ENCODE data around the gene PNKD. TPM values are rescaled to one million over a fixed set of nuclear protein-coding genes. Genes with fewer than 3 reads are reported as not detected.

Gene PNKD
- total and polyA plus RNA-seq, 2 experiments from 2014 or later: 28.2 to 83.3 TPM

DNA sequence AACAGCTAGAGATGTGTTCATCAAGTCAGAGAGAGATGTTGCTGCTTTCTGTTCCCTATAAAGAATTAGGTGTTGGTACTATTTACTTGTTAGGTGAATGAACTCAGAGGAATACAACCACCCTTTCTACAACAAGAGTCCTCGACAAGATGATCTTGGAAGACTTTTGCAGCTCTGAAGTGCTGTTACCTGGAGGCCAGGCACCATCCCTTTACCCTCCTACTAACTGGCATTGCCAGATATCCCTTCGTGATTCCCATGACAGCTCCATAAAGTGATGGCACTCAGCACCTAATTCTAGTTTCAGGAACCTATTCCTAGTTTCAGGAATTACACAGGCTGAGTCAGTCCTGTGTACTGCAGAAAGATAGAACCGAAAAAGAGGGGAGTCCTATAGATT is 43.4 kb upstream of the PNKD start:
- ATAC-seq (no peak), DNase-seq (ENCODE audit: low spot score) (no peak)
- H2AFZ ChIP-seq: no peak overlapping the region
- peaks cover 4% of the 10 kb centered on the region; the same call in 1 of the 2 replicates for H3K4me1 ChIP-seq (ENCODE audit: insufficient read depth)
- peaks cover 59% of the 10 kb centered on the region for H4K20me1 ChIP-seq (replicated peaks; ENCODE audit: insufficient read depth)
- H3F3A ChIP-seq (replicated peaks; ENCODE audit: low read depth): no peaks in the 10 kb centered on the region
- H3K27ac ChIP-seq (ENCODE audit: low read depth): no peak overlapping the region
- peaks cover 75% of the 10 kb centered on the region for H3K79me2 ChIP-seq (replicated peaks; ENCODE audit: insufficient read depth)
- no peaks in the 10 kb centered on the region for H3K27me3 ChIP-seq (ENCODE audit: insufficient read depth)
- Mint-ChIP-seq H3K27me3 (ENCODE audit: insufficient read depth, low read depth, poor library complexity) (no peaks in the 10 kb centered on the region), H3K4me3 (no peak overlapping the region), H3K4me1 (no peaks in the 10 kb centered on the region), H3K27ac (no peak overlapping the region), H3K36me3 (ENCODE audit: low read depth) (peaks cover 64% of the 10 kb centered on the region), H3K9me3 (no peaks in the 10 kb centered on the region)
- no peak overlapping the region for H3K4me3 ChIP-seq
- H3K4me2 ChIP-seq: no peak overlapping the region
- TF ChIP-seq ZNF114 (CRISPR knock-in tag; IDR thresholded peaks at IDR 0.05) (no peak), EZH2phosphoT487 (IDR thresholded peaks at IDR 0.05; ENCODE audit: unreplicated experiment) (no peak), STAT1 (IDR thresholded peaks at IDR 0.05; ENCODE audit: unreplicated experiment) (no peak), NANOG (IDR thresholded peaks at IDR 0.05; ENCODE audit: borderline replicate concordance) (no peak), CREB1 (CRISPR knock-in tag; IDR thresholded peaks at IDR 0.05; ENCODE audit: low read depth) (no peak), JUNB (IDR thresholded peaks at IDR 0.05; ENCODE audit: unreplicated experiment) (no peak), POLR2AphosphoS5 (IDR thresholded peaks at IDR 0.05; ENCODE audit: low read depth) (no peak), ZNF462 (CRISPR knock-in tag; IDR thresholded peaks at IDR 0.05) (no peak), CTCF (conservative IDR thresholded peaks at IDR 0.05; ENCODE audit: low read depth in 2 of 2) (no peak), ZNF331 (CRISPR knock-in tag; IDR thresholded peaks at IDR 0.05; ENCODE audit: low read depth) (no peak), EZH2 (IDR thresholded peaks at IDR 0.05; ENCODE audit: low read depth, unreplicated experiment) (no peak)
- TF ChIP-seq, protein P1, sequence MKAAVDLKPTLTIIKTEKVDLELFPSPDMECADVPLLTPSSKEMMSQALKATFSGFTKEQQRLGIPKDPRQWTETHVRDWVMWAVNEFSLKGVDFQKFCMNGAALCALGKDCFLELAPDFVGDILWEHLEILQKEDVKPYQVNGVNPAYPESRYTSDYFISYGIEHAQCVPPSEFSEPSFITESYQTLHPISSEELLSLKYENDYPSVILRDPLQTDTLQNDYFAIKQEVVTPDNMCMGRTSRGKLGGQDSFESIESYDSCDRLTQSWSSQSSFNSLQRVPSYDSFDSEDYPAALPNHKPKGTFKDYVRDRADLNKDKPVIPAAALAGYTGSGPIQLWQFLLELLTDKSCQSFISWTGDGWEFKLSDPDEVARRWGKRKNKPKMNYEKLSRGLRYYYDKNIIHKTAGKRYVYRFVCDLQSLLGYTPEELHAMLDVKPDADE (IDR thresholded peaks at IDR 0.05): no peak
- TF ChIP-seq, protein P2, sequence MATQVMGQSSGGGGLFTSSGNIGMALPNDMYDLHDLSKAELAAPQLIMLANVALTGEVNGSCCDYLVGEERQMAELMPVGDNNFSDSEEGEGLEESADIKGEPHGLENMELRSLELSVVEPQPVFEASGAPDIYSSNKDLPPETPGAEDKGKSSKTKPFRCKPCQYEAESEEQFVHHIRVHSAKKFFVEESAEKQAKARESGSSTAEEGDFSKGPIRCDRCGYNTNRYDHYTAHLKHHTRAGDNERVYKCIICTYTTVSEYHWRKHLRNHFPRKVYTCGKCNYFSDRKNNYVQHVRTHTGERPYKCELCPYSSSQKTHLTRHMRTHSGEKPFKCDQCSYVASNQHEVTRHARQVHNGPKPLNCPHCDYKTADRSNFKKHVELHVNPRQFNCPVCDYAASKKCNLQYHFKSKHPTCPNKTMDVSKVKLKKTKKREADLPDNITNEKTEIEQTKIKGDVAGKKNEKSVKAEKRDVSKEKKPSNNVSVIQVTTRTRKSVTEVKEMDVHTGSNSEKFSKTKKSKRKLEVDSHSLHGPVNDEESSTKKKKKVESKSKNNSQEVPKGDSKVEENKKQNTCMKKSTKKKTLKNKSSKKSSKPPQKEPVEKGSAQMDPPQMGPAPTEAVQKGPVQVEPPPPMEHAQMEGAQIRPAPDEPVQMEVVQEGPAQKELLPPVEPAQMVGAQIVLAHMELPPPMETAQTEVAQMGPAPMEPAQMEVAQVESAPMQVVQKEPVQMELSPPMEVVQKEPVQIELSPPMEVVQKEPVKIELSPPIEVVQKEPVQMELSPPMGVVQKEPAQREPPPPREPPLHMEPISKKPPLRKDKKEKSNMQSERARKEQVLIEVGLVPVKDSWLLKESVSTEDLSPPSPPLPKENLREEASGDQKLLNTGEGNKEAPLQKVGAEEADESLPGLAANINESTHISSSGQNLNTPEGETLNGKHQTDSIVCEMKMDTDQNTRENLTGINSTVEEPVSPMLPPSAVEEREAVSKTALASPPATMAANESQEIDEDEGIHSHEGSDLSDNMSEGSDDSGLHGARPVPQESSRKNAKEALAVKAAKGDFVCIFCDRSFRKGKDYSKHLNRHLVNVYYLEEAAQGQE (IDR thresholded peaks at IDR 0.05; ENCODE audit: unreplicated experiment): no peak
- no peaks in the 10 kb centered on the region for H3K9me2 ChIP-seq (ENCODE audit: insufficient read depth)
- peaks cover 41% of the 10 kb centered on the region for H3K36me3 ChIP-seq (ENCODE audit: insufficient read depth)
